ENCODE data around the gene GBGT1. TPM values are rescaled to one million over a fixed set of nuclear protein-coding genes. Genes with fewer than 3 reads are reported as not detected.
"Not testable (repeated sequence)": the region's sequence is repeated elsewhere in the genome, so short reads cannot be mapped to it uniquely, and the experiment has no call there.

Gene GBGT1
- total RNA-seq, 1 donor from 2014 or later = 6.3 TPM

- peaks cover 62% of the 10 kb centered on the region for H3K27me3 ChIP-seq (ENCODE audit: low read depth)
- DNase-seq = no peak
Observed at GRCh38 chr9:133207540-133208170, 43.9 kb upstream of the GBGT1 start.

GRCh38 chr9:133207021-133207531, 43.4 kb upstream of the GBGT1 start:
- no peak for DNase-seq
- no peak overlapping the region for H3K4me3 ChIP-seq
- no peaks in the 10 kb centered on the region for H3K36me3 ChIP-seq
- H3K4me1 ChIP-seq = no peaks in the 10 kb centered on the region
- TF ChIP-seq CTCF (IDR thresholded peaks at IDR 0.05; ENCODE audit: borderline replicate concordance) = no peak
- H3K27me3 ChIP-seq (ENCODE audit: low read depth) = peaks cover 64% of the 10 kb centered on the region
- peaks cover 10% of the 10 kb centered on the region for H3K9me3 ChIP-seq (replicated peaks)
- intact Hi-C loops (cut with micrococcal nuclease) = no loop called here
- no peak overlapping the region for H3K27ac ChIP-seq (replicated peaks)

More at GRCh38 chr9:133207540-133208170, 43.9 kb upstream of the GBGT1 start:
- Histone ChIP-seq H3K9me3 (replicated peaks) (peaks cover 10% of the 10 kb centered on the region), H3K27ac (replicated peaks) (no peak overlapping the region), H3K36me3 (no peaks in the 10 kb centered on the region), H3K4me1 (no peaks in the 10 kb centered on the region), H3K4me3 (no peak overlapping the region)
- no peak for TF ChIP-seq CTCF (IDR thresholded peaks at IDR 0.05; ENCODE audit: borderline replicate concordance)
- intact Hi-C loops (cut with micrococcal nuclease) = no loop called here

- no peak overlapping the region for H3K27ac ChIP-seq (replicated peaks)
- H3K4me3 ChIP-seq = no peak overlapping the region
- no peak for TF ChIP-seq CTCF (IDR thresholded peaks at IDR 0.05; ENCODE audit: borderline replicate concordance)
- peaks cover 73% of the 10 kb centered on the region for H3K27me3 ChIP-seq (ENCODE audit: low read depth)
- H3K4me1 ChIP-seq = no peaks in the 10 kb centered on the region
- no peaks in the 10 kb centered on the region for H3K36me3 ChIP-seq
- no peak for DNase-seq
- H3K9me3 ChIP-seq (replicated peaks) = peaks cover 1% of the 10 kb centered on the region
- intact Hi-C loops (cut with micrococcal nuclease) = no loop called here
Observed at GRCh38 chr9:133205996-133206931, 42.5 kb upstream of the GBGT1 start.

GRCh38 chr9:133205481-133205887, 41.8 kb upstream of the GBGT1 start:
- H3K27me3 ChIP-seq (ENCODE audit: low read depth) = peaks cover 76% of the 10 kb centered on the region
- H3K4me3 ChIP-seq; intact Hi-C loops (cut with micrococcal nuclease); H3K36me3 ChIP-seq; DNase-seq; H3K4me1 ChIP-seq; H3K27ac ChIP-seq (replicated peaks); H3K9me3 ChIP-seq (replicated peaks): not testable (repeated sequence)

- Histone ChIP-seq H3K9me3 (replicated peaks) (no peaks in the 10 kb centered on the region), H3K27ac (replicated peaks) (no peak overlapping the region), H3K4me3 (no peak overlapping the region), H3K36me3 (no peaks in the 10 kb centered on the region), H3K4me1 (no peaks in the 10 kb centered on the region), H3K27me3 (ENCODE audit: low read depth) (peaks cover 77% of the 10 kb centered on the region)
- no peak for DNase-seq
- no peak for TF ChIP-seq CTCF (IDR thresholded peaks at IDR 0.05; ENCODE audit: borderline replicate concordance)
- intact Hi-C loops (cut with micrococcal nuclease) = no loop called here
Observed at GRCh38 chr9:133204993-133205336, 41.3 kb upstream of the GBGT1 start.
